Loucy (cell line): Measurements from ENCODE around the gene RALGDS.

Source experiments
- H2AFZ ChIP-seq: fragments of 200-600 bp; sonication (generic); 2 replicates; pipeline ENCODE4 v1.6.0; 2016; ENCODE audit warnings: antibody characterized with exemption, mild to moderate bottlenecking, low read length, moderate library complexity
- H3F3A ChIP-seq: fragments of 200-600 bp; 2 replicates; pipeline ENCODE4 v1.6.0; 2016; ENCODE audit warnings: antibody characterized with exemption, low read depth, mild to moderate bottlenecking
- H3K27me3 ChIP-seq: fragments of 200-600 bp; sonication (generic); 2 replicates; pipeline ENCODE4 v1.6.1; 2014; ENCODE audit warnings: low read length, mild to moderate bottlenecking; ENCODE audit not compliant: insufficient read depth, poor library complexity, severe bottlenecking
- H3K36me3 ChIP-seq: fragments of 200-600 bp; sonication (generic); 2 replicates; pipeline ENCODE4 v1.6.1; 2016; ENCODE audit warnings: low read length; ENCODE audit not compliant: insufficient read depth
- H3K4me1 ChIP-seq: fragments of 200-600 bp; sonication (generic); 2 replicates; pipeline ENCODE4 v1.5.1; 2014; ENCODE audit warnings: low read length, mild to moderate bottlenecking; ENCODE audit not compliant: insufficient read depth, poor library complexity, severe bottlenecking
- H3K4me2 ChIP-seq: fragments of 200-600 bp; sonication (generic); 2 replicates; pipeline ENCODE4 v1.6.0; 2014; ENCODE audit warnings: antibody characterized with exemption, low read length, low read depth, mild to moderate bottlenecking; ENCODE audit not compliant: poor library complexity, severe bottlenecking
- H3K4me3 ChIP-seq: fragments of 200-600 bp; sonication (generic); 2 replicates; pipeline ENCODE4 v1.5.1; 2014; ENCODE audit warnings: low read length, mild to moderate bottlenecking, mixed read lengths; ENCODE audit not compliant: poor library complexity, severe bottlenecking
- H3K79me2 ChIP-seq: fragments of 200-600 bp; sonication (generic); 2 replicates; pipeline ENCODE4 v1.6.1; 2014; ENCODE audit warnings: low read length; ENCODE audit not compliant: insufficient read depth
- H3K9ac ChIP-seq: fragments of 200-600 bp; sonication (generic); 2 replicates; pipeline ENCODE4 v1.6.0; 2014; ENCODE audit warnings: mild to moderate bottlenecking, low read depth, low read length, moderate library complexity; ENCODE audit not compliant: poor library complexity, severe bottlenecking
- H3K9me2 ChIP-seq: fragments of 200-600 bp; sonication (generic); replicated peaks from 2 replicates; pipeline ENCODE4 v1.6.1; 2016; ENCODE audit warnings: low read depth, low read length, mixed read lengths
- H3K9me3 ChIP-seq: fragments of 200-600 bp; sonication (generic); 2 replicates; pipeline ENCODE4 v1.6.1; 2014; ENCODE audit warnings: mild to moderate bottlenecking, antibody characterized with exemption, low read length, low read depth; ENCODE audit not compliant: insufficient read depth
- H4K20me1 ChIP-seq: fragments of 200-600 bp; sonication (generic); 2 replicates; pipeline ENCODE4 v1.6.0; 2014; ENCODE audit warnings: antibody characterized with exemption, low read length, mild to moderate bottlenecking; ENCODE audit not compliant: insufficient read depth, poor library complexity, severe bottlenecking
- CTCF ChIP-seq: fragments of 200-600 bp; sonication (generic); conservative IDR thresholded peaks from 2 replicates; pipeline ENCODE4 v1.5.1; 2014; ENCODE audit warnings: mild to moderate bottlenecking, antibody characterized with exemption, low read length
- EZH2phosphoT487 ChIP-seq: fragments of 200-600 bp; IDR thresholded peaks from 2 replicates; pipeline ENCODE4 v1.6.1; 2018; ENCODE audit warnings: antibody characterized with exemption, mild to moderate bottlenecking, moderate library complexity, borderline replicate concordance

RALGDS gene

DNA sequence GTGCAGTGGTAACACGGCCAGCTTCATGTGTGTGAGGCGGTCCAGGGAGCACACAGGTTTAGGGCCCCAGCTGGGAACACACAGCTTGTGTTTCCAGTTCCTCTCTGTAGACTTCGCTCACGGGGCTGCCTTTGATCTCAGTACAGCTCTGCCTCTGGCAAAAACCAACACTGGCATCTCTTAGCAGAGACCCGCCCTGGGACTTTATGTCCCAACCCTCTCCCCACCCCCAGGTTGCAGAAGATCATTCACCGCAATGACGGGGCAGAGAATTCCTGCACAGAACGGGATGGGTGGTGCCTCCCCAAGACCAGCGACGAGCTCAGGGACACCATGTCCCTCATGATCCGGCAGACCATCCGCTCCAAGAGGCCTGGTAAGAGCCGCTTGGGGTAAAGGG is 64.5 kb downstream of the RALGDS start:
- Histone ChIP-seq H2AFZ (no peak overlapping the region), H3F3A (peaks cover 8% of the 10 kb centered on the region), H3K36me3 (peaks cover 59% of the 10 kb centered on the region; the same call in 1 of the 2 replicates), H3K9me3 (no peaks in the 10 kb centered on the region), H3K9ac (peak overlapping the region; percentile 96), H3K79me2 (peaks cover 4% of the 10 kb centered on the region; the same call in 1 of the 2 replicates), H3K4me2 (peak overlapping the region; percentile 6), H4K20me1 (no peaks in the 10 kb centered on the region), H3K4me3 (no peak overlapping the region), H3K9me2 (no peaks in the 10 kb centered on the region), H3K27me3 (no peaks in the 10 kb centered on the region), H3K4me1 (peaks cover 52% of the 10 kb centered on the region)
- TF ChIP-seq CTCF: no peak
- TF ChIP-seq EZH2phosphoT487: no peak

DNA sequence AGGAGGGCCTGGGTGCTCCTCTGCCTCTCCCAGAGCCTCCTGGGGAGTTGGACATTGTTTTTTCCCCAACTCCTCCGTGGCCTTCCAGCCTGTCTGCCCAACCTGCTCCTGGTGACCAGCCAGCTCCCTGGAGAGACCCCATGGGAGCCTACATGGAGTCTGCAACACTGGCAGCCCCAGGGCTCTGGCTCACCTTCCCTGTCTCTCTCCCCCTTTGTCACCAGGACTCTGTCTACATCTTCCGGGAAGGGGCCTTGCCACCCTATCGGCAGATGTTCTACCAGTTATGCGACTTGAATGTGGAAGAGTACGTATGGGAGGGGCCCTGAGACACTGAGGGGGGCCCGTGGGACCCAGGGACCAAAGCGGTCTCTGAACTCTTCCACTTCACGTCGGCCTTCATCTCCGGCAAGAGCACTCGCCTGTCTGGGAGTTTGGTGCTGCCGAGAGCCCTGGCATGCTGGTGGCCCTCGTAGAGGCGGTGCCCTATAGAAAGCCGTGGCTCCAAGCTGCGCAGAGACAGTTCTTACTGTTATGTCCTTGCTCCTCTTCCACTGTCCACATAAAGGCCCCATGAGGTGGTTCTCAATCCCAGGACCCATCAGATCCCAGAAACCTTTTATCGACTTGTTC is 65.1 kb downstream of the RALGDS start:
- Histone ChIP-seq H3K9me3 (no peaks in the 10 kb centered on the region), H3K4me3 (no peak overlapping the region), H4K20me1 (no peaks in the 10 kb centered on the region), H3K9ac (peak overlapping the region; percentile 96), H3F3A (peaks cover 8% of the 10 kb centered on the region), H2AFZ (no peak overlapping the region), H3K4me2 (no peak overlapping the region), H3K36me3 (peaks cover 65% of the 10 kb centered on the region; the same call in 1 of the 2 replicates), H3K79me2 (no peaks in the 10 kb centered on the region), H3K4me1 (peaks cover 46% of the 10 kb centered on the region), H3K9me2 (no peaks in the 10 kb centered on the region), H3K27me3 (no peaks in the 10 kb centered on the region)
- no peak for TF ChIP-seq CTCF

DNA sequence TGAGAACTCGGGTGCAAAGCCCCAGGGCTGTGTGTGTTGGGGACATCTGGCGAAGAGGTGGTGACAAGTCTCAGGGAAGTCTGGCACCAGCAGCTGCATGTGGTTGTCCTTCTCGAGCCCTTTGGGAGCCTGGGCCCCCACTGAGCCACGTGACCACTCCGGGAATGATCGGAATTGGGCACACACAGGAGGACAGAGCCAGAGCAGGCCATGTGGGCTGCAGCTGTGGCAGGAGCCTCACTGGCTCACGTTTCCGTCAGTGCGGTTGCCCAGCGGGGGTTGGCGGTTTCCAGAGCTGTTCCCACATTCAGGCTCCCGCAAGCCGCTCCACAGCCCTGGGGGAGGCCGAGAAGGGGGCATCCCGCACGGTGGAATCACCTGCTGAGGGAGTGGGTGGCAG is 66.1 kb downstream of the RALGDS start:
- Histone ChIP-seq H4K20me1 (no peaks in the 10 kb centered on the region), H3K4me2 (no peak overlapping the region), H3K4me3 (no peak overlapping the region), H3K36me3 (peaks cover 73% of the 10 kb centered on the region; the same call in 1 of the 2 replicates), H3F3A (peaks cover 4% of the 10 kb centered on the region; the same call in 1 of the 2 replicates), H3K9ac (no peak overlapping the region), H3K9me2 (no peaks in the 10 kb centered on the region), H2AFZ (no peak overlapping the region), H3K4me1 (peaks cover 41% of the 10 kb centered on the region), H3K9me3 (no peaks in the 10 kb centered on the region), H3K79me2 (no peaks in the 10 kb centered on the region; the same call in 1 of the 2 replicates), H3K27me3 (no peaks in the 10 kb centered on the region)
- TF ChIP-seq EZH2phosphoT487 (no peak), CTCF (no peak)
